Measurements from ENCODE around the gene DGKG. TPM values are rescaled to one million over a fixed set of nuclear protein-coding genes. Genes with fewer than 3 reads are reported as not detected.

Gene DGKG
- total and polyA plus RNA-seq, 4 donors, result 2.1 to 13.7 (median 8.0) TPM

DNA sequence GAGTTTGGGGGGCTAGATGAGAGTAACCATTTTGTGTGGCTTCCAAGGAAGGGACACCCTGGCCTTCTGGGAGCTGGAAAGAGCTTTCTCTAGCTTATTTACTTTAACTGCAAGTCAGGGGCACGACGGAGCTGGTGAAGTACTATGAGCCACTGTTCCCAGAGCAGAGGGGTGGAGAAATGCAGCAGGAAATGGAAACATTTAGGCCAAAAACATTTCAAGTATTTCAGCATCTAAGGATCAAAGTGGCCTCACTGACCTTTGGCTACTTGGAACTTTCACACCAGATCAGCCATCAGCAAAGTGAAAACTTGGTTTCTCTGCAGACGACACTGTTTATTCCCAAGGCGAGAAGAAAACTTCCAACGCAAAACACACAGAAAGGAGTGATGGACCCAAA, 7.9 kb downstream of the DGKG start:
- TF ChIP-seq, protein P1, sequence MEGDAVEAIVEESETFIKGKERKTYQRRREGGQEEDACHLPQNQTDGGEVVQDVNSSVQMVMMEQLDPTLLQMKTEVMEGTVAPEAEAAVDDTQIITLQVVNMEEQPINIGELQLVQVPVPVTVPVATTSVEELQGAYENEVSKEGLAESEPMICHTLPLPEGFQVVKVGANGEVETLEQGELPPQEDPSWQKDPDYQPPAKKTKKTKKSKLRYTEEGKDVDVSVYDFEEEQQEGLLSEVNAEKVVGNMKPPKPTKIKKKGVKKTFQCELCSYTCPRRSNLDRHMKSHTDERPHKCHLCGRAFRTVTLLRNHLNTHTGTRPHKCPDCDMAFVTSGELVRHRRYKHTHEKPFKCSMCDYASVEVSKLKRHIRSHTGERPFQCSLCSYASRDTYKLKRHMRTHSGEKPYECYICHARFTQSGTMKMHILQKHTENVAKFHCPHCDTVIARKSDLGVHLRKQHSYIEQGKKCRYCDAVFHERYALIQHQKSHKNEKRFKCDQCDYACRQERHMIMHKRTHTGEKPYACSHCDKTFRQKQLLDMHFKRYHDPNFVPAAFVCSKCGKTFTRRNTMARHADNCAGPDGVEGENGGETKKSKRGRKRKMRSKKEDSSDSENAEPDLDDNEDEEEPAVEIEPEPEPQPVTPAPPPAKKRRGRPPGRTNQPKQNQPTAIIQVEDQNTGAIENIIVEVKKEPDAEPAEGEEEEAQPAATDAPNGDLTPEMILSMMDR (IDR thresholded peaks at IDR 0.05; ENCODE audit: control extremely low read depth, extremely low read depth), result no peak

DNA sequence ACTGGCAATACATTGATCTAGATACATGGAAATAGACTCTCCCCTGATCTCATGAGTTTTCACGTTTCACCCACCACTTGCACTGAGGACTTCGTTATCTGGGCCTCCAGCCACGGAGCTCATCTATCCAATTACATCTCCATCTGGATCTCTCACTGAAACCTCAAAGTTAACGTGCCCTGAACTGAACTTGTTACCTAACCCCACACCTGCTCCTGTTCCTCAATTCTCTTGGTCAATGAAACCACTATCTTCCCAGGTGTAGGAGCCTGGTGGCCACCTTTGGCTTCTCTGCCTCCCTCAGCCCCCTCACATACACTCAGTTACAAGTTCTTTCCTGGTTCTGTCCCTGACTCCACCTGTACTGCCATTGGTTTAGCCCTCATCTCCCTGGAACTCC, 9.7 kb downstream of the DGKG start:
- ATAC-seq (ENCODE audit: insufficient read depth, low FRiP score) (no peak), DNase-seq (no peak)
- Histone ChIP-seq H3K27me3 (ENCODE audit: control insufficient read depth in 3 of 3, insufficient read depth in 3 of 3, low read length in 2 of 3) (no peaks in the 10 kb centered on the region), H3K4me1 (ENCODE audit: control insufficient read depth in 5 of 5, insufficient read depth in 5 of 5, low read length in 5 of 5) (peaks cover 0 to 3% (median 0%) of the 10 kb centered on the region in 5 donors), H3K9ac (ENCODE audit: insufficient read depth in 1 of 2, low read length in 2 of 2) (no peak overlapping the region), H3K9me3 (ENCODE audit: control insufficient read depth in 4 of 4, insufficient read depth in 3 of 4, low read length in 3 of 4) (peaks cover 0 to 2% (median 0%) of the 10 kb centered on the region in 4 donors), H3K36me3 (ENCODE audit: control insufficient read depth in 4 of 4, insufficient read depth in 4 of 4, low read length in 4 of 4) (no peaks in the 10 kb centered on the region), H3K4me3 (no peak overlapping the region), H3K27ac (ENCODE audit: low read depth in 1 of 2, low read length in 1 of 2) (no peak overlapping the region)
- 56 to 76% methylated on average over 4 of the region's 4 CpGs for WGBS, 2 donors
- TF ChIP-seq, protein P1 (IDR thresholded peaks at IDR 0.05; ENCODE audit: control extremely low read depth, extremely low read depth), result no peak

More for the DNA sequence above, 7.9 kb downstream of the DGKG start:
- ATAC-seq (ENCODE audit: insufficient read depth, low FRiP score) (no peak), DNase-seq (peak in 1 of 3 donors; percentile 14)
- Histone ChIP-seq H3K36me3 (ENCODE audit: control insufficient read depth in 4 of 4, insufficient read depth in 4 of 4, low read length in 4 of 4) (no peaks in the 10 kb centered on the region), H3K9ac (ENCODE audit: insufficient read depth in 1 of 2, low read length in 2 of 2) (no peak overlapping the region), H3K4me3 (no peak overlapping the region), H3K9me3 (ENCODE audit: control insufficient read depth in 4 of 4, insufficient read depth in 3 of 4, low read length in 3 of 4) (peaks cover 0 to 2% (median 0%) of the 10 kb centered on the region in 4 donors), H3K27ac (ENCODE audit: low read depth in 1 of 2, low read length in 1 of 2) (no peak overlapping the region), H3K27me3 (ENCODE audit: control insufficient read depth in 3 of 3, insufficient read depth in 3 of 3, low read length in 2 of 3) (peaks cover 0 to 7% (median 3%) of the 10 kb centered on the region in 3 donors), H3K4me1 (ENCODE audit: control insufficient read depth in 5 of 5, insufficient read depth in 5 of 5, low read length in 5 of 5) (peaks cover 0 to 3% (median 0%) of the 10 kb centered on the region in 5 donors)
- WGBS, 2 donors, result 58 to 75% methylated on average over 5 of the region's 5 CpGs

DNA sequence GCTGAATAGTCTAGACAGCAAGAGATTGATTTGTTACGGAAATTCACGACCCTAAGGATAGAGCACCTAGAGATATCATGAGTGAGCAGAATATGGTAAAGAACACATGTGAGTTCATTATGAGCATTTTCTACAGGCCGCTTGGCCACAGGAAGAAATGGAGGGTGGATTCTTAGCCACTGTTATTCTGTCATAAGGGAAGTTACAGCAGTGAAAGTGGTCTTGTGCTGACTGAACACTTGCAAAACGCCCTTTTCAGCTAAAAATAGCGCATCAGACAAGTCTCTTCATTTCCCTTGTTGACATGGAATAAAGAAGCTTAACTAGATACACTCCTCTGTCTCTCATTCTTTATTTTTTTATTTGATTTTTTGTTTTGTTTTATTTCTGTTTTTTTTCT, 19.8 kb downstream of the DGKG start:
- TF ChIP-seq, protein P1 (IDR thresholded peaks at IDR 0.05; ENCODE audit: control extremely low read depth, extremely low read depth), result no peak
- Histone ChIP-seq H3K36me3 (ENCODE audit: control insufficient read depth in 4 of 4, insufficient read depth in 4 of 4, low read length in 4 of 4) (no peaks in the 10 kb centered on the region), H3K27me3 (ENCODE audit: control insufficient read depth in 3 of 3, insufficient read depth in 3 of 3, low read length in 2 of 3) (no peaks in the 10 kb centered on the region), H3K4me1 (ENCODE audit: control insufficient read depth in 5 of 5, insufficient read depth in 5 of 5, low read length in 5 of 5) (peaks cover 0 to 2% (median 0%) of the 10 kb centered on the region in 5 donors), H3K9me3 (ENCODE audit: control insufficient read depth in 4 of 4, insufficient read depth in 3 of 4, low read length in 3 of 4) (no peaks in the 10 kb centered on the region), H3K4me3 (no peak overlapping the region), H3K9ac (ENCODE audit: insufficient read depth in 1 of 2, low read length in 2 of 2) (no peak overlapping the region), H3K27ac (ENCODE audit: low read depth in 1 of 2, low read length in 1 of 2) (no peak overlapping the region)
- ATAC-seq (ENCODE audit: insufficient read depth, low FRiP score) (no peak), DNase-seq (peak in 1 of 3 donors; percentile 43)
- WGBS, 2 donors, result 32 to 58% methylated on average over 5 of the region's 5 CpGs

DNA sequence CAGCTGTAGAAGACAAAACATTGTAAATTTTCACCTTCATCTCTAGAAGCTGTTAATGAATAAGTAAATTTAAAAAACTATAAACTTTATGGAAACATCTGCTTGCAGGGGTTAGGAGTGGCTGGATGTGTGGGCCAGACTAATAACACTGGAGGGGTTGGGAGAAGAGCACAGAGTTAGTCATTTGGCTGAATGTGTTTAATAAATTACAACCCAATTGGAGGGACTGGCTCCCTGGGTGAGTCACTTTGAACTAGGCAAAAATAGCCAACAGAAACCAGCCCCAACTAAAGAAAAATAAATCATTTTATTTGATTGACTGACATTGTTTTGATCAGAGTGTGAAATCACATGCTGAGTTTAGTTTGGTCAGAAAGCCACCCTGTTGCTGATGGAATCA, 21.8 kb downstream of the DGKG start:
- no peaks in the 10 kb centered on the region for H3K36me3 ChIP-seq (ENCODE audit: control insufficient read depth in 4 of 4, insufficient read depth in 4 of 4, low read length in 4 of 4)
- H3K27ac ChIP-seq (ENCODE audit: low read depth in 1 of 2, low read length in 1 of 2), result no peak overlapping the region
- peaks cover 0 to 2% (median 0%) of the 10 kb centered on the region in 5 donors for H3K4me1 ChIP-seq (ENCODE audit: control insufficient read depth in 5 of 5, insufficient read depth in 5 of 5, low read length in 5 of 5)
- TF ChIP-seq, protein P1 (IDR thresholded peaks at IDR 0.05; ENCODE audit: control extremely low read depth, extremely low read depth), result no peak
- no peak for ATAC-seq (ENCODE audit: insufficient read depth, low FRiP score)
- H3K27me3 ChIP-seq (ENCODE audit: control insufficient read depth in 3 of 3, insufficient read depth in 3 of 3, low read length in 2 of 3), result peaks cover 0 to 4% (median 0%) of the 10 kb centered on the region in 3 donors
- no peaks in the 10 kb centered on the region for H3K9me3 ChIP-seq (ENCODE audit: control insufficient read depth in 4 of 4, insufficient read depth in 3 of 4, low read length in 3 of 4)
- H3K4me3 ChIP-seq, result no peak overlapping the region
- no peak for DNase-seq
- H3K9ac ChIP-seq (ENCODE audit: insufficient read depth in 1 of 2, low read length in 2 of 2), result no peak overlapping the region
